Ishikawa (cell line): Measurements from ENCODE around the gene AMIGO2.

ENCODE experiments used
- CEBPB ChIP-seq: IDR thresholded peaks from 2 replicates; pipeline ENCODE4 v1.6.1; 2012
- CREB1 ChIP-seq: IDR thresholded peaks from 2 replicates; pipeline ENCODE4 v1.6.1; 2012; ENCODE audit warnings: low read depth
- EGR1 ChIP-seq: IDR thresholded peaks from 2 replicates; pipeline ENCODE4 v1.6.1; 2012
- EP300 ChIP-seq: IDR thresholded peaks from 2 replicates; pipeline ENCODE4 v1.6.1; 2012; ENCODE audit warnings: borderline replicate concordance
- FOXM1 ChIP-seq: IDR thresholded peaks from 2 replicates; pipeline ENCODE4 v1.6.1; 2012; ENCODE audit warnings: low read depth, borderline replicate concordance
- MAX ChIP-seq: IDR thresholded peaks from 2 replicates; pipeline ENCODE4 v1.6.1; 2012
- NFIC ChIP-seq: IDR thresholded peaks from 2 replicates; pipeline ENCODE4 v1.6.1; 2012
- RAD21 ChIP-seq: IDR thresholded peaks from 2 replicates; pipeline ENCODE4 v1.6.1; 2012; ENCODE audit warnings: low read depth
- TAF1 ChIP-seq: IDR thresholded peaks from 2 replicates; pipeline ENCODE4 v1.6.1; 2012; ENCODE audit warnings: low read depth, mild to moderate bottlenecking
- TCF12 ChIP-seq: IDR thresholded peaks from 2 replicates; pipeline ENCODE4 v1.6.1; 2012; ENCODE audit warnings: low read depth
- TEAD4 ChIP-seq: IDR thresholded peaks from 2 replicates; pipeline ENCODE4 v1.6.1; 2012
- USF1 ChIP-seq: IDR thresholded peaks from 2 replicates; pipeline ENCODE4 v1.6.1; 2012
- YY1 ChIP-seq: IDR thresholded peaks from 2 replicates; pipeline ENCODE4 v1.6.1; 2012; ENCODE audit warnings: low read depth
- ZBTB7A ChIP-seq: IDR thresholded peaks from 2 replicates; pipeline ENCODE4 v1.6.1; 2012; ENCODE audit warnings: low read depth
- TF ChIP-seq, protein P1 (sequence below): IDR thresholded peaks from 2 replicates; pipeline ENCODE4 v1.6.1; 2012; ENCODE audit warnings: low read depth, mild to moderate bottlenecking

Gene AMIGO2, protein sequence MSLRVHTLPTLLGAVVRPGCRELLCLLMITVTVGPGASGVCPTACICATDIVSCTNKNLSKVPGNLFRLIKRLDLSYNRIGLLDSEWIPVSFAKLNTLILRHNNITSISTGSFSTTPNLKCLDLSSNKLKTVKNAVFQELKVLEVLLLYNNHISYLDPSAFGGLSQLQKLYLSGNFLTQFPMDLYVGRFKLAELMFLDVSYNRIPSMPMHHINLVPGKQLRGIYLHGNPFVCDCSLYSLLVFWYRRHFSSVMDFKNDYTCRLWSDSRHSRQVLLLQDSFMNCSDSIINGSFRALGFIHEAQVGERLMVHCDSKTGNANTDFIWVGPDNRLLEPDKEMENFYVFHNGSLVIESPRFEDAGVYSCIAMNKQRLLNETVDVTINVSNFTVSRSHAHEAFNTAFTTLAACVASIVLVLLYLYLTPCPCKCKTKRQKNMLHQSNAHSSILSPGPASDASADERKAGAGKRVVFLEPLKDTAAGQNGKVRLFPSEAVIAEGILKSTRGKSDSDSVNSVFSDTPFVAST

GRCh38 chr12:47079468-47079980 lies at the start of gene AMIGO2, which contains the start of gene PCED1B:
AMIGO2 (minus strand) TSS chr12:47079959; CDS start chr12:47079002, 957 bp downstream.
PCED1B (plus strand) TSS chr12:47079621; CDS start chr12:47235064, 155,443 bp downstream.
- TF ChIP-seq NFIC: no peak
- TF ChIP-seq CEBPB: no peak
- no peak for TF ChIP-seq EP300
- TF ChIP-seq FOXM1: no peak
- TF ChIP-seq USF1: no peak
- TF ChIP-seq EGR1: no peak
- TF ChIP-seq TCF12: 0 out of 2 replicates have a peak, but pooled peaks have one; percentile 23
- peak; percentile 66 for TF ChIP-seq RAD21
- TF ChIP-seq TAF1: peak; percentile 41; the same call in 1 of the 2 replicates
- TF ChIP-seq ZBTB7A: no peak
- no peak; the same call in 1 of the 2 replicates for TF ChIP-seq MAX

- no peak for TF ChIP-seq FOXM1
- TF ChIP-seq TCF12: no peak
- TF ChIP-seq CEBPB: no peak
- no peak for TF ChIP-seq YY1
- no peak for TF ChIP-seq TAF1
- TF ChIP-seq NFIC: no peak
Observed at GRCh38 chr12:47126246-47126645, 46.5 kb upstream of the AMIGO2 start.

GRCh38 chr12:47124451-47124850 lies 44.7 kb upstream of the AMIGO2 start:
- TF ChIP-seq TCF12: no peak
- no peak for TF ChIP-seq EGR1

GRCh38 chr12:47123730-47124129 lies 44.0 kb upstream of the AMIGO2 start:
- no peak for TF ChIP-seq CEBPB
- no peak for TF ChIP-seq ZBTB7A
- no peak for TF ChIP-seq CREB1
- TF ChIP-seq TCF12: no peak
- no peak for TF ChIP-seq EP300

GRCh38 chr12:47122602-47123001 lies 42.8 kb upstream of the AMIGO2 start:
- TF ChIP-seq, protein P1, sequence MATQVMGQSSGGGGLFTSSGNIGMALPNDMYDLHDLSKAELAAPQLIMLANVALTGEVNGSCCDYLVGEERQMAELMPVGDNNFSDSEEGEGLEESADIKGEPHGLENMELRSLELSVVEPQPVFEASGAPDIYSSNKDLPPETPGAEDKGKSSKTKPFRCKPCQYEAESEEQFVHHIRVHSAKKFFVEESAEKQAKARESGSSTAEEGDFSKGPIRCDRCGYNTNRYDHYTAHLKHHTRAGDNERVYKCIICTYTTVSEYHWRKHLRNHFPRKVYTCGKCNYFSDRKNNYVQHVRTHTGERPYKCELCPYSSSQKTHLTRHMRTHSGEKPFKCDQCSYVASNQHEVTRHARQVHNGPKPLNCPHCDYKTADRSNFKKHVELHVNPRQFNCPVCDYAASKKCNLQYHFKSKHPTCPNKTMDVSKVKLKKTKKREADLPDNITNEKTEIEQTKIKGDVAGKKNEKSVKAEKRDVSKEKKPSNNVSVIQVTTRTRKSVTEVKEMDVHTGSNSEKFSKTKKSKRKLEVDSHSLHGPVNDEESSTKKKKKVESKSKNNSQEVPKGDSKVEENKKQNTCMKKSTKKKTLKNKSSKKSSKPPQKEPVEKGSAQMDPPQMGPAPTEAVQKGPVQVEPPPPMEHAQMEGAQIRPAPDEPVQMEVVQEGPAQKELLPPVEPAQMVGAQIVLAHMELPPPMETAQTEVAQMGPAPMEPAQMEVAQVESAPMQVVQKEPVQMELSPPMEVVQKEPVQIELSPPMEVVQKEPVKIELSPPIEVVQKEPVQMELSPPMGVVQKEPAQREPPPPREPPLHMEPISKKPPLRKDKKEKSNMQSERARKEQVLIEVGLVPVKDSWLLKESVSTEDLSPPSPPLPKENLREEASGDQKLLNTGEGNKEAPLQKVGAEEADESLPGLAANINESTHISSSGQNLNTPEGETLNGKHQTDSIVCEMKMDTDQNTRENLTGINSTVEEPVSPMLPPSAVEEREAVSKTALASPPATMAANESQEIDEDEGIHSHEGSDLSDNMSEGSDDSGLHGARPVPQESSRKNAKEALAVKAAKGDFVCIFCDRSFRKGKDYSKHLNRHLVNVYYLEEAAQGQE: no peak
- TF ChIP-seq USF1 (no peak), NFIC (no peak), CEBPB (no peak), TCF12 (no peak)

DNA sequence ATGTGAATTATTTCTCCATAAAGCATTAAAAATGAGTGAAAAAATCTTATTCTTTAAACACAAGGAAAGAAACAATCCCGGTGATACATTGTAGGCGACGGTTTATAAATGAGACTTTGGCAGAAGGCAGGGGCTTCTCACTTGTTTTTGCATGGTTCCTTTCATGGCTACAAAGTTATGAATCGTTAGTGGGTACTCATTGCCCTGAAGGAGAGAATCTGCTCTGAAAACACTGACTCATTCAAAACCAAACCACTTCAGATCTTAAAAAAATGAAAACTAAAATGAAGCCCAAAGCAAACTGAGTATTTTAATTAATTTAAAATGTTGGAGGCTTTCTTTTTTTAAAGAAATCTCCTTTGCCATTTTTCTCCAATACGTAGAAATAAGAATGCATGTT lies 41.4 kb upstream of the AMIGO2 start:
- TF ChIP-seq YY1: no peak
- no peak for TF ChIP-seq TCF12

- no peak for TF ChIP-seq EP300
- no peak for TF ChIP-seq TEAD4
- TF ChIP-seq CEBPB: no peak
- TF ChIP-seq YY1: no peak
- TF ChIP-seq ZBTB7A: no peak
- no peak for TF ChIP-seq MAX
- TF ChIP-seq, protein P1: no peak
- TF ChIP-seq FOXM1: no peak
- no peak for TF ChIP-seq TCF12
- TF ChIP-seq CREB1: no peak
- TF ChIP-seq NFIC: no peak
- no peak for TF ChIP-seq EGR1
Observed at GRCh38 chr12:47120736-47121135, 41.0 kb upstream of the AMIGO2 start.
